ENCODE measurements around the gene ZNF783. TPM values are rescaled to one million over a fixed set of nuclear protein-coding genes. Genes with fewer than 3 reads are reported as not detected.
"Not testable (repeated sequence)": the region's sequence is repeated elsewhere in the genome, so short reads cannot be mapped to it uniquely, and the experiment has no call there.

ZNF783 gene
- total RNA-seq, 2 donors from 2014 or later: 10.6 to 10.8 TPM

- ATAC-seq (no peak), DNase-seq (no peak)
- intact Hi-C loops (cut with DNase I, micrococcal nuclease): no loop called here
Measured at GRCh38 chr7:149319376-149319775, 57.4 kb downstream of the ZNF783 start.

DNA sequence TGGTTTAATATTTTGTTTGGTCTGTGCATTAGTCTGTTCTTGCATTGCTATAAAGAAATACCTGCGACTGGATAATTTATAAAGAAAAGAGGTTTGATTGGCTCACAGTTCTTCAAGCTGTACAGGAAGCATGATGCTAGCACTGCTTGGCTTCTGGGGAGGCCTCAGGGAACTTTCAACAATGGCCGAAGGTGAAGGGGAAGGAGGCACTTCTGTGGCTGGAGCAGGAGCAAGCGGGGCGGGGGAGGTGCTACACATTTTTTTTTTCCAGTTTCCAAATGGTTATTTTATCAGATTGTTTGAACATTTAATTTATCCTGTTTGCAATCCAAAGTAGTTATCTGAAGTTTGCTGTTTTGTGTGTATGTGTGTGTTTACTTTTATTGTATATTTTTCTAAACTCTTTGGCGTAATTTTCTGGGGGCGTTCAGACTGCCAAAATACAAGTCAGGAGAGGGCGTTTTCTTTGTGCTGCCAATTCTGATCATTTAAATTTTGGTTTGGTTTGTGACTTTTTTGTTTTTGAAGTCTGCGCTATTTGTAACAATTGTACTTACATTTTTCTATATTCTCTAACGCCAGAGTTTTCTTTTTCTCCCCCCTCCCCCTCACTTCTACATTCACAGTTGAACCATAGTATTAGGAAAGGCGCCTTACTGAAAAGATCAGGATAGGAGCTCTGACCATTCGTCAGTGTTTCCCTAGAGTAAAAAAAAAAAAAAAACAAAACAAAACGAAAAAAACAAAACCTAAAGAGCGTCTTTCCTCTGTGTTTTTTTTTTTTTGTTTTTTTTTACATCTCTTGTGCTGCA lies 58.5 kb downstream of the ZNF783 start:
- intact Hi-C loops (cut with DNase I, micrococcal nuclease): no loop called here
- ATAC-seq (no peak), DNase-seq (no peak)

DNA sequence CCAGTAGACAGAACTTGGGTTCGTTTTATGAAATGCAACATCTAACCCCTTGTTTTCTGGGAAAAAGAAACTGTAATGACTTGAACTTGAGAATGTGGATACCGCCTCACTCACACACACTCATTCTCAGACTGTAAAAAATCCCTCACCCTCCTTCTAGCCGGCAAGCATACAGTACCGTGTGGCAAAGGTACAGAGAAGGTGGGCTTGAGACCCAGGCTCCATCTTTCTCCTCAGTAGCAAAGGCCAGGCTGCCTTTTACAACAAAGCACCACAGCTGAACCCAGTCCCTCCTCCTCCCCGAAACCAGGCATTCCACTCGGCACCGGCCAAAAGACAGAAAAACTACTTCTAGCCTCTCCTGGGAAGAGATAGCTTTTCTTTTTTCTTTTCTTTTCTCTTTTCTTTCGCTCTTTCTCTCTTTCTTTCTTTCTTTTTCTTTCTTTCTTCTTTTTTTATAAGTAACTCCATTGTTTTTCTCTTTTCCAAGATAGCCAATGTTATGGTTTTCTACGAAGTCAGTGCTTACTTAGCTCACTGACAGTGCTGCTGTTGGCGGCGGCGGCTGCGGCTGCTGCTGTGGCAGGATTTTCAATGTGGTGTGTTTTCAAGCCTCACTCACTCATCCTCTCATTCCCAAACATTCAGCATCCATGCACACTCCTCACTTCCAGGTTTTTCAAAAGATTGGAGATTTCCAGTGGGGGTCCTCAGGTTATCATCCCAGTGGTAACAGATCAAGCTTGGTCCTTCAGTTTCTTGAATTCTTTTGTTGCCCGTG lies 59.3 kb downstream of the ZNF783 start:
- intact Hi-C loops (cut with DNase I, micrococcal nuclease); DNase-seq; ATAC-seq: not testable (repeated sequence)

GRCh38 chr7:149321978-149322541 lies 60.1 kb downstream of the ZNF783 start:
- ATAC-seq (no peak), DNase-seq (no peak)
- intact Hi-C loops (cut with DNase I, micrococcal nuclease): no loop called here

DNA sequence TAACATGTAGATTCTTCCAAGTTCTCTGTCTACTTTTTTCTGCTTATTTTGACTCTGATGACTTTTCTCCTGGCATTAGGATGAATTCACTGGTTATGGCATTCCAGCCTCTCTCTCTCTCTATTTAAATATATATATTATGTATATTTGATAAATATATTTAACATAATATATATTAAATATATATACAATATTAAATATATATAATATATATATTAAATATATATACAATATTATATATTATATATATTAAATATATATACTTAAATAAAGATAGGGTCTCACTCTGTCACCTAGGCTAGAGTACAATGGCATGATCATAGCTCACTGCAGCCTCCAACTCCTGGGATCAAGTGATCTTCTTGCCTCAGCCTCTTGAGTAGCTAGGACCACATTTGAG lies 60.7 kb downstream of the ZNF783 start:
- intact Hi-C loops (cut with DNase I, micrococcal nuclease): no loop called here
- DNase-seq: no peak
- no peak for ATAC-seq

DNA sequence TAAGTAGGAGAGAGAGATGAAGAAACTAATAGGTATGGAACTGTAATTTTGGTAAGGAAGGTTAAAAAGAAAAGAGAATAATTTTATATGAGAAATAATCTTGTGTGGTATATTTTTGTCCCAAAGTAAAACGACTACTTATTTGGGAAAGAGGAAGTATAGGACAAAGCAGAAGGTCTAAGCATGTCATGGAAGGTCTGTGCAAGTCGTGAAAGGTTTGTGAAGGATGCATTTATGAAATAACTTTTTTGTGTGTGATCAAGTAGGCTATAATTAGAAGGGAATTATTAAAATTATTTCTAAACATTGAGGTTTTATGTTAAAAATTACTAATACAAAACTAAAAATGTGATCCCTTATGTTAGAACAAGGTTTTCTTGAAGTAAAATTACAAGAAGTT lies 63.3 kb downstream of the ZNF783 start:
- ATAC-seq: no peak
- no peak for DNase-seq
- intact Hi-C loops (cut with DNase I, micrococcal nuclease): no loop called here

DNA sequence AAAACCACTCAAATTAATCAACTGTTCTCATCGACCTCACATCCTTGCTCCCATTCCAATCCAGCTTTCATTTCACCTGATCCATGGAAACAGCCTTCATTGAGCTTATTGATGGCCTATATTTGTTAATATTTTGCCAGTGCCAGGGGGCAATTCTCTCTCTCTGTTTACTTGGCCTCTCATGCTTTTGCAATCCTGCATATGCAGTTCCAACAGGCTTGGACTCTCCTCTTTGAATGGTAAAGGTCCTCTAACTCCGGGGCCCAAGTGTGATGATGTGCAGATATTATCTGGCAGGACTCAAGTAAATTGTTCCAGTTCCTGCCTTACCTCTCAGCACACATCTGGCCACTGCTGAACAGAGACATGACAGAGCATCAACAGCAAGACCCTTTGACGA lies 67.3 kb downstream of the ZNF783 start:
- no peak for DNase-seq
- intact Hi-C loops (cut with DNase I, micrococcal nuclease): no loop called here
- ATAC-seq: no peak

DNA sequence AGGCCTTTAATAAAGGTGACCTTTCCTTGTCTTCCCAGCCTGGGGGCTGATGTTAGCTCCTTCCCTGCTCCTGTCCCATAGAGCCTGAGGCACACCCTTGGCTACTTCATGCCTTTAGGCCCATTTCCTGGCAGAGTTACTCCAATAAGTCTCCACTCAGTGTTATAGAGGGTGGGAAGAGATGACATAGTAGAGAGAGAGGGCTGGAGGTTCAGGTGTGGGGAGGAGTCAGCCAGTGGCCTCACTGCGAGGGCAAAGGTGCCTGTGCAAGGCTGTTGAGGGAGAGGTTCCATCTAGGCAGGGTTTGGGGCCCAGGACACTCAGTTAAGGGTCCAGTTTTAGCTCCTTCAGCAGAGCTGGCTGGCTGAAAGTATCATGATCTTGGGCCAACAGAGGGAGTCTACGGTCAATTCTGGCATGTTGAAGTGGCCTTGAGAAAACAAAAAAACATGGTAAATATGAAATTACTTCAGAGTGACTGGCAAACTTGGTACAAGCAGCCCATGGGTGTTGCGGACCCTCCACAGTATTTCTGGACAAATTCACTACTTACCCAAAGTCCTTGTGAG lies 67.9 kb downstream of the ZNF783 start:
- no peak for DNase-seq
- no peak for ATAC-seq
- intact Hi-C loops (cut with DNase I, micrococcal nuclease): no loop called here

- ATAC-seq: no peak
- no peak for DNase-seq
- intact Hi-C loops (cut with DNase I, micrococcal nuclease): no loop called here
Measured at GRCh38 chr7:149330914-149331567, 69.0 kb downstream of the ZNF783 start.

GRCh38 chr7:149332602-149333320 lies 70.8 kb downstream of the ZNF783 start:
- intact Hi-C loops (cut with DNase I, micrococcal nuclease); DNase-seq; ATAC-seq: not testable (repeated sequence)

- intact Hi-C loops (cut with DNase I, micrococcal nuclease): no loop called here
- no peak for DNase-seq
- ATAC-seq: no peak
Measured at GRCh38 chr7:149333321-149333717, 71.3 kb downstream of the ZNF783 start.

DNA sequence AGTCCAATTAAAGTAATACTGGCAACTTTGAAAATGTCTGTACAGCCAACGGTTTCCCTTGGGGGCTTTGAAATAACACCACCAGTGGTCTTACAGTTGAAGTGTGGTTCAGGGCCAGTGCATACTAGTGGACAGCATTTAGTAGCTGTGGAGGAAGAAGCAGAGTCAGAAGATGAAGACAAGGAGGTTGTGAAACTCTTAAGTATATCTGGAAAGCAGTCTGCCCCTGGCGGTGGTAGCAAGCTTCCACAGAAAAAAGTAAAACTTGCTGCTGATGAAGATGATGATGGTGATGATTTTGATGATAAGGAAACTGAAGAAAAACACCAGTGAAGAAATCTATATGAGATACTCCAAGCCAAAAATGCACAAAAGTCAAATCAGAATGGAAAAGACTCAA lies 72.2 kb downstream of the ZNF783 start:
- ATAC-seq (no peak), DNase-seq (no peak)
- intact Hi-C loops (cut with DNase I, micrococcal nuclease): no loop called here

Other genes starting within 250 kb of the ZNF783 start
- 100 to 1,000 TPM; 131 to 157 TPM for gene PDIA4, start 233.7 kb upstream of the ZNF783 start, total RNA-seq
- gene ZNF786, start 171.5 kb upstream of the ZNF783 start, total RNA-seq: 1 to 10 TPM; 3.9 to 6.1 TPM
- gene ZNF425, start 135.9 kb upstream of the ZNF783 start, total RNA-seq: 1 to 10 TPM; 1.2 to 1.9 TPM
- 10 to 100 TPM in 1 of 2 donors, 1 to 10 TPM in 1; 9.9 to 11.0 TPM for gene ZNF398, start 114.7 kb upstream of the ZNF783 start, total RNA-seq
- 10 to 100 TPM; 24.2 to 25.0 TPM for gene ZNF282, start 66.7 kb upstream of the ZNF783 start, total RNA-seq
- gene ZNF212, start 22.5 kb upstream of the ZNF783 start, total RNA-seq: 1 to 10 TPM; 9.3 to 9.7 TPM
- gene ZNF777, start 198.9 kb downstream of the ZNF783 start, total RNA-seq: 10 to 100 TPM in 1 of 2 donors, 1 to 10 TPM in 1; 10.0 to 10.3 TPM
- gene ZNF746, start 235.6 kb downstream of the ZNF783 start, total RNA-seq: 10 to 100 TPM; 12.3 to 13.6 TPM

Data from left colon (tissue), 2 donors.